Neural cell (in vitro differentiated cells): ENCODE measurements around the gene FGF12.

ENCODE experiments used
- POLR2AphosphoS5 ChIP-seq: IDR thresholded peaks from 2 replicates; pipeline ENCODE4 v1.6.1; 2012
- SMC3 ChIP-seq: fragments of 450-650 bp; conservative IDR thresholded peaks from 2 replicates; pipeline ENCODE4 v1.6.1; 2014; ENCODE audit warnings: antibody characterized with exemption, mild to moderate bottlenecking, moderate library complexity; ENCODE audit not compliant: poor library complexity
- TAF1 ChIP-seq: IDR thresholded peaks from 2 replicates; pipeline ENCODE4 v1.6.1; 2012; ENCODE audit warnings: low read depth

- no peak for TF ChIP-seq TAF1
- TF ChIP-seq POLR2AphosphoS5 = no peak
- no peak for TF ChIP-seq SMC3
These were observed 173.6 kb downstream of the FGF12 start for GRCh38 chr3:192553707-192554106.
